Neural progenitor cell (in vitro differentiated cells): ENCODE data around the gene TIPRL. TPM values are rescaled to one million over a fixed set of nuclear protein-coding genes. Genes with fewer than 3 reads are reported as not detected.

Experiments used
- DNase-seq: peaks from one replicate; pipeline ENCODE4 v3.0.0-alpha.2; 2016; ENCODE audit warnings: low spot score
- H2AFZ ChIP-seq: fragments of 200-600 bp; sonication (generic); replicated peaks from 2 replicates; pipeline ENCODE4 v1.6.1; 2016; ENCODE audit warnings: antibody characterized with exemption
- H3F3A ChIP-seq: fragments of 200-600 bp; sonication (generic); 2 replicates; pipeline ENCODE4 v1.6.1; 2016; ENCODE audit warnings: antibody characterized with exemption, low read depth
- H3K27ac ChIP-seq: fragments of 200-600 bp; sonication (generic); 2 replicates; pipeline ENCODE4 v1.5.1; 2016; ENCODE audit warnings: mild to moderate bottlenecking
- H3K27me3 ChIP-seq: fragments of 200-600 bp; sonication (generic); 2 replicates; pipeline ENCODE4 v1.6.1; 2016; ENCODE audit warnings: mild to moderate bottlenecking, moderate library complexity
- H3K36me3 ChIP-seq: fragments of 200-600 bp; sonication (generic); 2 replicates; pipeline ENCODE4 v1.5.1; 2016
- H3K4me1 ChIP-seq: fragments of 200-600 bp; sonication (generic); 2 replicates; pipeline ENCODE4 v1.6.1; 2016; ENCODE audit warnings: mixed run types
- H3K4me2 ChIP-seq: fragments of 200-600 bp; sonication (generic); 2 replicates; pipeline ENCODE4 v1.6.1; 2016
- H3K4me3 ChIP-seq: fragments of 200-600 bp; sonication (generic); 2 replicates; pipeline ENCODE4 v1.5.1; 2016
- H3K79me2 ChIP-seq: fragments of 200-600 bp; sonication (generic); 2 replicates; pipeline ENCODE4 v1.6.1; 2016; ENCODE audit warnings: low read depth
- H3K9ac ChIP-seq: fragments of 200-600 bp; sonication (generic); 2 replicates; pipeline ENCODE4 v1.6.1; 2016
- H3K9me3 ChIP-seq: fragments of 200-600 bp; sonication (generic); 2 replicates; pipeline ENCODE4 v1.5.1; 2016; ENCODE audit warnings: low read depth
- H4K20me1 ChIP-seq: fragments of 200-600 bp; sonication (generic); 2 replicates; pipeline ENCODE4 v1.6.1; 2016; ENCODE audit warnings: low read depth
- H3K27ac Mint-ChIP-seq: 3 replicates; pipeline ENCODE4 v1.8.0; 2021; ENCODE audit warnings: mixed read lengths
- H3K27me3 Mint-ChIP-seq: 2 replicates; pipeline ENCODE4 v1.8.0; 2022; ENCODE audit warnings: low read depth, mild to moderate bottlenecking, inconsistent platforms, moderate library complexity, mixed read lengths; ENCODE audit not compliant: insufficient read depth
- H3K36me3 Mint-ChIP-seq: 3 replicates; pipeline ENCODE4 v1.8.0; 2021; ENCODE audit warnings: mixed read lengths
- H3K4me1 Mint-ChIP-seq: 3 replicates; pipeline ENCODE4 v1.8.0; 2021; ENCODE audit warnings: mixed read lengths
- H3K4me3 Mint-ChIP-seq: 3 replicates; pipeline ENCODE4 v1.8.0; 2021; ENCODE audit warnings: mild to moderate bottlenecking, moderate library complexity, mixed read lengths
- H3K9me3 Mint-ChIP-seq: 3 replicates; pipeline ENCODE4 v1.8.0; 2020; ENCODE audit warnings: mixed read lengths
- EZH2 ChIP-seq: fragments of 200-600 bp; sonication (generic); IDR thresholded peaks from 2 replicates; pipeline ENCODE4 v1.6.1; 2017; ENCODE audit warnings: antibody characterized with exemption, mild to moderate bottlenecking, moderate library complexity
- EZH2phosphoT487 ChIP-seq: fragments of 200-600 bp; sonication (generic); IDR thresholded peaks from 2 replicates; pipeline ENCODE4 v1.6.1; 2017; ENCODE audit warnings: antibody characterized with exemption
- total RNA-seq: library from RNA; depleted of rRNA; stranded (reverse); fragments of >200 nt; gene quantifications from 2 replicates; pipeline ENCODE4 v1.2.3, GENCODE V29; 2015; ENCODE audit warnings: low replicate concordance
- TF ChIP-seq, protein P1 (sequence below): fragments of 200-600 bp; sonication (generic); IDR thresholded peaks from 2 replicates; pipeline ENCODE4 v1.5.1; 2017; ENCODE audit warnings: antibody characterized with exemption, mild to moderate bottlenecking

TIPRL gene
- total RNA-seq, 1 donor from 2014 or later: 52.9 TPM

DNA sequence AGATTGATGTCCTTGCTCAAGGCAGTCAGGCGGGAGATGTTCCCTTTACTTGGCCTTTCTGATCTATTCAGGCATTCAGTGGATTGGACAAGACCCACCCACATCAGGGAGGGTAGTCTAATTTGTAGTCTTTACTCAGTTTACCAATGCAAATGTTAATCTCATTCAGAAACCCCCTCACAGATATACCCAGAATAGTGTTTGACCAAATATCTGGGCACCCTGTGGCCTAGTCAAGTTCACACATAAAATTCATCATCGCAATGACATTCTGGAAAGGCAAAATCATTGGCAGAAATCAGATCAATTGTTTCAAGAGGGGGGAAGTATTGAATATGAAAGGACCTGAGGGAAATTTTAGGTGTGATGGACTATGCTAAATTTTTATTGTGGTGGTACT, 34.6 kb downstream of the TIPRL start:
- Histone ChIP-seq H3K9ac (no peak overlapping the region), H3K36me3 (no peaks in the 10 kb centered on the region), H3K27me3 (no peaks in the 10 kb centered on the region), H4K20me1 (no peaks in the 10 kb centered on the region), H3K9me3 (no peaks in the 10 kb centered on the region), H2AFZ (no peak overlapping the region), H3K79me2 (no peaks in the 10 kb centered on the region), H3K4me1 (no peaks in the 10 kb centered on the region), H3K27ac (no peak overlapping the region), H3K4me3 (no peak overlapping the region), H3F3A (no peaks in the 10 kb centered on the region), H3K4me2 (no peak overlapping the region)
- H3K36me3 Mint-ChIP-seq: peaks cover 3% of the 10 kb centered on the region
- TF ChIP-seq EZH2: no peak
- TF ChIP-seq, protein P1, sequence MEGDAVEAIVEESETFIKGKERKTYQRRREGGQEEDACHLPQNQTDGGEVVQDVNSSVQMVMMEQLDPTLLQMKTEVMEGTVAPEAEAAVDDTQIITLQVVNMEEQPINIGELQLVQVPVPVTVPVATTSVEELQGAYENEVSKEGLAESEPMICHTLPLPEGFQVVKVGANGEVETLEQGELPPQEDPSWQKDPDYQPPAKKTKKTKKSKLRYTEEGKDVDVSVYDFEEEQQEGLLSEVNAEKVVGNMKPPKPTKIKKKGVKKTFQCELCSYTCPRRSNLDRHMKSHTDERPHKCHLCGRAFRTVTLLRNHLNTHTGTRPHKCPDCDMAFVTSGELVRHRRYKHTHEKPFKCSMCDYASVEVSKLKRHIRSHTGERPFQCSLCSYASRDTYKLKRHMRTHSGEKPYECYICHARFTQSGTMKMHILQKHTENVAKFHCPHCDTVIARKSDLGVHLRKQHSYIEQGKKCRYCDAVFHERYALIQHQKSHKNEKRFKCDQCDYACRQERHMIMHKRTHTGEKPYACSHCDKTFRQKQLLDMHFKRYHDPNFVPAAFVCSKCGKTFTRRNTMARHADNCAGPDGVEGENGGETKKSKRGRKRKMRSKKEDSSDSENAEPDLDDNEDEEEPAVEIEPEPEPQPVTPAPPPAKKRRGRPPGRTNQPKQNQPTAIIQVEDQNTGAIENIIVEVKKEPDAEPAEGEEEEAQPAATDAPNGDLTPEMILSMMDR: no peak
- no peak for TF ChIP-seq EZH2phosphoT487
- peaks cover 4% of the 10 kb centered on the region for H3K27me3 Mint-ChIP-seq
- peaks cover 11% of the 10 kb centered on the region for H3K9me3 Mint-ChIP-seq
- no peak for DNase-seq
- peaks cover 2% of the 10 kb centered on the region for H3K4me1 Mint-ChIP-seq
- H3K27ac Mint-ChIP-seq: no peak overlapping the region
- no peak overlapping the region for H3K4me3 Mint-ChIP-seq

DNA sequence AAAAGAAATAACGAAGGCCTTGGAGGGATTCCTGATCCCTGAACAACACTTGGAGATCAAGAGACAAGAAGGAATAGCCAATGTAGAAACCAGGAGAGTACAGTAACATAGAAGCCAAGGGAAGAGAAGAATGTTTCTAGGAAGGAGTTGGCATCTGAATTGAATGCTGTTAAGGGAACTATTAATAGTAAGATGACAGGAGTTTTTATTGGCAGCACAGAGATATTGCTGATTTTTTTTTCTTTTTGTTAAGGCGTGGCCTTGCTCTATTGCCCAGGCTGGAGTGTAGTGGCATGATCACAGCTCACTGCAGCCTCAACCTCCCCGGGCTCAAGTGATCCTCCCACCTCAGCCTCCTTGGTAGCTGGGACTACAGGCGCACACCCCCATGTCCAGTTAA, 37.4 kb downstream of the TIPRL start:
- Mint-ChIP-seq H3K36me3 (no peaks in the 10 kb centered on the region), H3K4me3 (no peak overlapping the region), H3K27me3 (peaks cover 2% of the 10 kb centered on the region), H3K4me1 (peaks cover 6% of the 10 kb centered on the region), H3K9me3 (peaks cover 7% of the 10 kb centered on the region), H3K27ac (no peak overlapping the region)
- H4K20me1 ChIP-seq: no peaks in the 10 kb centered on the region
- H3K4me3 ChIP-seq: no peak overlapping the region
- no peak overlapping the region for H3K4me2 ChIP-seq
- no peak overlapping the region for H2AFZ ChIP-seq
- H3K36me3 ChIP-seq: no peaks in the 10 kb centered on the region
- no peaks in the 10 kb centered on the region for H3K79me2 ChIP-seq
- TF ChIP-seq EZH2phosphoT487 (no peak), EZH2 (no peak)
- TF ChIP-seq, protein P1: no peak
- no peaks in the 10 kb centered on the region for H3K4me1 ChIP-seq
- no peaks in the 10 kb centered on the region for H3K9me3 ChIP-seq
- DNase-seq: no peak
- no peaks in the 10 kb centered on the region for H3K27me3 ChIP-seq
- no peak overlapping the region for H3K27ac ChIP-seq
- H3F3A ChIP-seq: no peaks in the 10 kb centered on the region
- H3K9ac ChIP-seq: no peak overlapping the region

DNA sequence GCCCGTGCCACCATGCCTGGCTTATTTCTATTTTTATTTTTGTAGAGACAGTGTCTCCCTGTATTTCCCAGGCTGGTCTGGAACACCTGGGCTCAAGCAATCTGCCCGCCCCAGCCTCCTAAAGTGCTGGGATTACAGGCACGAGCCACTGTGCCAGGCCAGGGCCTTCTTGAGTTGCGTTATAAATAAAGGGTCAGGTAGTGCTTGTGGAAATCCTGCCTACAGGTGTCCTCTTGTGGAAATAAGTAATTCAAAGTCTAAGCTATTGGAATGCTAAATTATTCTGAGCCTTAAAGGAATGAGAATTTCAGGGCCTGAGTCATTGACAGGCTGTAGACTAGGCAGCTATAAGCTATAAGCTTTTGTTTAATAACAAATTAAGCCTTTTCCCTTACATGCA, 38.9 kb downstream of the TIPRL start:
- Mint-ChIP-seq H3K9me3 (peaks cover 2% of the 10 kb centered on the region), H3K36me3 (no peaks in the 10 kb centered on the region), H3K4me1 (peaks cover 6% of the 10 kb centered on the region), H3K27ac (no peak overlapping the region), H3K4me3 (no peak overlapping the region), H3K27me3 (no peaks in the 10 kb centered on the region)
- TF ChIP-seq, protein P1: no peak
- no peak for TF ChIP-seq EZH2
- no peak for TF ChIP-seq EZH2phosphoT487
- H3K27me3 ChIP-seq: no peaks in the 10 kb centered on the region
- H3K36me3 ChIP-seq: no peaks in the 10 kb centered on the region
- H3K27ac ChIP-seq: no peak overlapping the region
- H2AFZ ChIP-seq: no peak overlapping the region
- no peak overlapping the region for H3K9ac ChIP-seq
- H3K4me1 ChIP-seq: no peaks in the 10 kb centered on the region
- H3K9me3 ChIP-seq: no peaks in the 10 kb centered on the region
- DNase-seq: no peak
- no peaks in the 10 kb centered on the region for H3F3A ChIP-seq
- no peak overlapping the region for H3K4me3 ChIP-seq
- no peaks in the 10 kb centered on the region for H3K79me2 ChIP-seq
- H3K4me2 ChIP-seq: no peak overlapping the region
- no peaks in the 10 kb centered on the region for H4K20me1 ChIP-seq

DNA sequence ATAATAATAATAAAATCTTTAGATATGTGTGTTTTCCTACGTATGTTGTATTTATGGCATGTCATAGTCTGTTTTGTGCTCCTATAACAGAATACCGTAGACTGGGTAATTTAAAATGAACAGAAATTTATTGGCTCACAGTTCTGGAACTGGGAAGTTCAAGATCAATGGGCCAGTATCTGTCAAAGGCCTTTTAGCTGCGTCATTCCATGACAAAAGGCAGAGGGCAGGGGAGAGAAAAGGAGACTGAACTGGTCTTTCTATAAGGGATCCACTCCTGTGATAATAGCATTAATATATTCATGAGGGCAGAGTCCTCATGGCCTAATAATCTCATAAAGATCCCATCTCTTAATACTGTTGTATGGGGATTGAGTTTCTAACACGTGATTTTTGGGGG, 39.9 kb downstream of the TIPRL start:
- Histone ChIP-seq H3K79me2 (no peaks in the 10 kb centered on the region), H3K4me1 (no peaks in the 10 kb centered on the region), H3F3A (no peaks in the 10 kb centered on the region), H3K4me3 (no peak overlapping the region), H4K20me1 (no peaks in the 10 kb centered on the region), H3K27me3 (no peaks in the 10 kb centered on the region), H3K4me2 (no peak overlapping the region), H3K36me3 (no peaks in the 10 kb centered on the region), H3K27ac (no peak overlapping the region), H2AFZ (no peak overlapping the region), H3K9me3 (no peaks in the 10 kb centered on the region), H3K9ac (no peak overlapping the region)
- Mint-ChIP-seq H3K36me3 (no peaks in the 10 kb centered on the region), H3K27me3 (no peaks in the 10 kb centered on the region), H3K9me3 (peaks cover 3% of the 10 kb centered on the region), H3K4me3 (no peak overlapping the region), H3K4me1 (peaks cover 6% of the 10 kb centered on the region), H3K27ac (no peak overlapping the region)
- TF ChIP-seq, protein P1: no peak
- TF ChIP-seq EZH2: no peak
- DNase-seq: no peak
